DOHH2 (cell line): ENCODE results near the gene MOB1A.

Experiments used
- H3F3A ChIP-seq: fragments of 200-600 bp; sonication (generic), shearing (Covaris generic); 2 replicates; pipeline ENCODE4 v1.6.0; 2016; ENCODE audit warnings: antibody characterized with exemption, mild to moderate bottlenecking; ENCODE audit not compliant: control insufficient read depth, insufficient read depth
- H3K27ac ChIP-seq: fragments of 200-600 bp; sonication (generic); 2 replicates; pipeline ENCODE4 v1.5.1; 2014; ENCODE audit warnings: low read depth, mild to moderate bottlenecking, low read length, moderate library complexity
- H3K27me3 ChIP-seq: fragments of 200-600 bp; sonication (generic); 2 replicates; pipeline ENCODE4 v1.6.1; 2014; ENCODE audit warnings: mild to moderate bottlenecking, low read length, mixed read lengths; ENCODE audit not compliant: control insufficient read depth
- H3K36me3 ChIP-seq: fragments of 200-600 bp; sonication (generic); 2 replicates; pipeline ENCODE4 v1.6.1; 2014; ENCODE audit warnings: mild to moderate bottlenecking, low read length, moderate library complexity, mixed read lengths; ENCODE audit not compliant: control insufficient read depth
- H3K4me1 ChIP-seq: fragments of 200-600 bp; sonication (generic); 2 replicates; pipeline ENCODE4 v1.6.1; 2014; ENCODE audit warnings: mild to moderate bottlenecking, low read length, mixed read lengths; ENCODE audit not compliant: control insufficient read depth
- H3K4me2 ChIP-seq: fragments of 200-600 bp; sonication (generic); 2 replicates; pipeline ENCODE4 v1.6.0; 2014; ENCODE audit warnings: mild to moderate bottlenecking, low read length, moderate library complexity
- H3K4me3 ChIP-seq: fragments of 200-600 bp; sonication (generic); 2 replicates; pipeline ENCODE4 v1.5.1; 2014; ENCODE audit warnings: mild to moderate bottlenecking, low read length, mixed read lengths
- H3K79me2 ChIP-seq: fragments of 200-600 bp; sonication (generic); 2 replicates; pipeline ENCODE4 v1.6.1; 2014; ENCODE audit warnings: mild to moderate bottlenecking, low read length, mixed read lengths; ENCODE audit not compliant: control insufficient read depth
- H3K9me2 ChIP-seq: fragments of 200-600 bp; sonication (generic); replicated peaks from 2 replicates; pipeline ENCODE4 v1.6.1; 2014; ENCODE audit warnings: mild to moderate bottlenecking, low read length, mixed read lengths; ENCODE audit not compliant: control insufficient read depth
- H3K9me3 ChIP-seq: fragments of 200-600 bp; sonication (generic); 2 replicates; pipeline ENCODE4 v1.6.1; 2014; ENCODE audit warnings: antibody characterized with exemption, low read length, mixed read lengths; ENCODE audit not compliant: control insufficient read depth, insufficient read depth
- H4K20me1 ChIP-seq: fragments of 200-600 bp; sonication (generic); 2 replicates; pipeline ENCODE4 v1.6.0; 2014; ENCODE audit warnings: low read depth, mild to moderate bottlenecking, antibody characterized with exemption, low read length, moderate library complexity; ENCODE audit not compliant: control insufficient read depth, insufficient read depth
- EZH2phosphoT487 ChIP-seq: fragments of 200-600 bp; sonication (generic); IDR thresholded peaks from 2 replicates; pipeline ENCODE4 v1.6.1; 2017; ENCODE audit warnings: borderline replicate concordance, mild to moderate bottlenecking, antibody characterized with exemption, low read length, moderate library complexity, mixed read lengths
- TF ChIP-seq, protein P1 (sequence below): fragments of 200-600 bp; sonication (generic); IDR thresholded peaks from one replicate; pipeline ENCODE4 v1.5.1; 2014; ENCODE audit warnings: antibody characterized with exemption, mild to moderate bottlenecking, low read depth, low read length; ENCODE audit not compliant: poor library complexity, severe bottlenecking

MOB1A gene

DNA sequence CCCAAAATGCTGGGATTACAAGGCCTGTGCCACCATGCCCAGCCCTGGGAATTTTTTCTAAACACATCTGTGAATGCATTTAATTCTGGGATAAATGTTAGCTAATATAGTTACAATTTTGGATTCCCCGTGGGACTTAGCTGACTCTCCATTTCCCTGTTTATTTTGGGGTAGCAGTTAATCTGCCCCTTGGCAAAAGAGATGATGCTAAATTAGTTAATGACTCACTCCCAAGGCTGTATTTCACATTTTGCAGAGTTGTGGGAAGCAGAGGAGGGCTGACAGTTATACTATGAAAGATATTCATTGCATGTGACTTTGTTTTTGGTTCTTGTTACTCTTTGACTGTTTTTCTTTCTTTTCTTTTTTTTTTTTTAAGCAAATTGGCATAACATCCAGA, 22.9 kb upstream of the MOB1A start:
- Histone ChIP-seq H4K20me1 (peaks cover 52% of the 10 kb centered on the region), H3K9me2 (no peaks in the 10 kb centered on the region), H3K27me3 (no peaks in the 10 kb centered on the region), H3F3A (peaks cover 6% of the 10 kb centered on the region), H3K4me1 (peaks cover 58% of the 10 kb centered on the region), H3K4me2 (peak overlapping the region; percentile 95), H3K79me2 (peaks cover 89% of the 10 kb centered on the region), H3K4me3 (peak overlapping the region; percentile 92), H3K27ac (no peak overlapping the region), H3K36me3 (peaks cover 78% of the 10 kb centered on the region), H3K9me3 (no peaks in the 10 kb centered on the region)
- TF ChIP-seq, protein P1, sequence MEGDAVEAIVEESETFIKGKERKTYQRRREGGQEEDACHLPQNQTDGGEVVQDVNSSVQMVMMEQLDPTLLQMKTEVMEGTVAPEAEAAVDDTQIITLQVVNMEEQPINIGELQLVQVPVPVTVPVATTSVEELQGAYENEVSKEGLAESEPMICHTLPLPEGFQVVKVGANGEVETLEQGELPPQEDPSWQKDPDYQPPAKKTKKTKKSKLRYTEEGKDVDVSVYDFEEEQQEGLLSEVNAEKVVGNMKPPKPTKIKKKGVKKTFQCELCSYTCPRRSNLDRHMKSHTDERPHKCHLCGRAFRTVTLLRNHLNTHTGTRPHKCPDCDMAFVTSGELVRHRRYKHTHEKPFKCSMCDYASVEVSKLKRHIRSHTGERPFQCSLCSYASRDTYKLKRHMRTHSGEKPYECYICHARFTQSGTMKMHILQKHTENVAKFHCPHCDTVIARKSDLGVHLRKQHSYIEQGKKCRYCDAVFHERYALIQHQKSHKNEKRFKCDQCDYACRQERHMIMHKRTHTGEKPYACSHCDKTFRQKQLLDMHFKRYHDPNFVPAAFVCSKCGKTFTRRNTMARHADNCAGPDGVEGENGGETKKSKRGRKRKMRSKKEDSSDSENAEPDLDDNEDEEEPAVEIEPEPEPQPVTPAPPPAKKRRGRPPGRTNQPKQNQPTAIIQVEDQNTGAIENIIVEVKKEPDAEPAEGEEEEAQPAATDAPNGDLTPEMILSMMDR, result no peak

DNA sequence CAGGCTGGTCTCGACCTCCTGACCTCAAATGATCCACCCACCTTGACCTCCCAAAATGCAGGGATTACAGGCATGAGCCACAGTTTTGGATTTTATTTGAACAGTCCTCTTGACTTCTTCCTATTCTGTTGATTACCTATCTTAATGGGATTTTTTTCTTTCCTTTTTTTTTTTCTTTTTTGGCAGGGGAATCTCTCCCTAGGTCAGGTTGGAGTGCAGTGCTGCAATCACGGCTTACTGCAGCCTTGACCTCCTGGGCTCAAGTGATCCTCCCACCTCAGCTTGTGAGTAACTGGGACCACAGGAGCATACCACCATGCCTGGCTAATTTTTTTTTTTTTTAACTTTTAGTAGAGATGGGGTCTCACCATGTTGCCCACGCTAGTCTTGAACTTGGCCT, 22.5 kb upstream of the MOB1A start:
- H3K9me2 ChIP-seq, result no peaks in the 10 kb centered on the region
- H3K4me3 ChIP-seq, result peak overlapping the region; percentile 92
- H3K27me3 ChIP-seq, result no peaks in the 10 kb centered on the region
- H3K27ac ChIP-seq, result no peak overlapping the region
- H3K4me2 ChIP-seq, result peak overlapping the region; percentile 95
- peaks cover 85% of the 10 kb centered on the region for H3K79me2 ChIP-seq
- H3F3A ChIP-seq, result peaks cover 6% of the 10 kb centered on the region
- H3K4me1 ChIP-seq, result peaks cover 58% of the 10 kb centered on the region
- peaks cover 50% of the 10 kb centered on the region for H4K20me1 ChIP-seq
- no peak for TF ChIP-seq EZH2phosphoT487
- TF ChIP-seq, protein P1, result no peak
- peaks cover 74% of the 10 kb centered on the region for H3K36me3 ChIP-seq
- H3K9me3 ChIP-seq, result no peaks in the 10 kb centered on the region

DNA sequence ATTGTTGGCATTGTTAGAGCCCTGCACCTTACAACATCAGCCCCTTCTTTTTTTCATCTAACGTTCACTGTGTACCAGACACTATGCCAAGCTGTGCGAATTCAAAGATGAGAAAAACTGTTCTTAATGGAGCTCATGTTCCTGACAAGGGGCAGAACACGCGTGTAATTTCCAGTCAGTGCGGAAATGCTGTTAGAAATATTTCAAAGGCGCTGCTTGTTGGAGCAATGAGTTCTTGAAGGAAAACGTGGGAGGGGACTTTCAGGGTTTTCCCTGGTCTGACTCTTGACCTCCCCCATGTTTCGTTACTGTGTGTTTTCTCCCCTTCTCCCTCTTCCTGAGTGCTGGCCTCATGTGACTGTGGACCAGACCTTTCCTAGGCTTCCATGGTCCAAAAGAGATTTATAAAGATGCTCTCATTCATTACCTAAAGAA, 21.2 kb upstream of the MOB1A start:
- Histone ChIP-seq H3K9me2 (no peaks in the 10 kb centered on the region), H3K9me3 (no peaks in the 10 kb centered on the region), H3K4me1 (peaks cover 49% of the 10 kb centered on the region), H3F3A (peaks cover 6% of the 10 kb centered on the region), H3K36me3 (peaks cover 61% of the 10 kb centered on the region), H4K20me1 (peaks cover 42% of the 10 kb centered on the region), H3K27me3 (no peaks in the 10 kb centered on the region), H3K27ac (peak overlapping the region; percentile 81; the same call in 1 of the 2 replicates), H3K79me2 (peaks cover 72% of the 10 kb centered on the region), H3K4me3 (peak overlapping the region; percentile 92), H3K4me2 (peak overlapping the region; percentile 95)
- TF ChIP-seq EZH2phosphoT487, result no peak
- TF ChIP-seq, protein P1, result no peak

DNA sequence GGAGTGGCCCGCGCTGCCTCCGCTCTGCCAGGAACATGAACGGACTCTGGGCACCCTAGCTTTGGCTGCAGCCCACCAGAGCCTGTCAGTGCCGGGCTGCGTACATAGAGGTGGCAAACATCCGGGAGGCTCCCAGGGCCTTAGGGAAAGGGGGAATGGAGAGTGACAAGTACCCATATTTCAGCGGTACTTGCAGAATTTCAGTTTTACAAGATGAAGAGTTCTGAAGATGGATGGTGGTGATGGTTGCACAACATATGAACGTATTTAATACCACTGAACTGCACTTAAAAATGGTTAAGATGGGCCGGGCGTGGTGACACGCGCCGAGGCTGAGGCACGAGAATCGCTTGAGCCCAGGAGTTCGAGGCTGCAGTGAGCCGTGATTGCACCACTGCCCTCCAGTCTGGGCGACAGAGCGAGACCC, 20.6 kb upstream of the MOB1A start:
- Histone ChIP-seq H3K36me3 (peaks cover 55% of the 10 kb centered on the region), H3F3A (peaks cover 6% of the 10 kb centered on the region), H3K27ac (peak overlapping the region; percentile 81), H3K4me3 (peak overlapping the region; percentile 92), H3K4me1 (peaks cover 43% of the 10 kb centered on the region), H3K9me2 (no peaks in the 10 kb centered on the region), H3K27me3 (no peaks in the 10 kb centered on the region), H3K79me2 (peaks cover 66% of the 10 kb centered on the region), H3K9me3 (no peaks in the 10 kb centered on the region), H3K4me2 (peak overlapping the region; percentile 95), H4K20me1 (peaks cover 36% of the 10 kb centered on the region)
- TF ChIP-seq EZH2phosphoT487, result no peak
- TF ChIP-seq, protein P1, result no peak
